HuH-7.5 (cell line): ENCODE data around the gene ARPIN.
"Not testable (repeated sequence)": the region's sequence is repeated elsewhere in the genome, so short reads cannot be mapped to it uniquely, and the experiment has no call there.

Experiments
- DNase-seq: peaks from one replicate; pipeline ENCODE4 v3.0.0; 2011; ENCODE audit warnings: low spot score

The ARPIN gene

GRCh38 chr15:89877083-89877425 is 35.7 kb downstream of the ARPIN start:
- no peak for DNase-seq

GRCh38 chr15:89876396-89877082 is 36.2 kb downstream of the ARPIN start:
- DNase-seq: no peak

GRCh38 chr15:89875741-89876140 is 37.0 kb downstream of the ARPIN start:
- DNase-seq: no peak

- DNase-seq: peak; percentile 86
Measured at GRCh38 chr15:89874926-89875564, 37.7 kb downstream of the ARPIN start.

GRCh38 chr15:89870688-89871288 is 42.0 kb downstream of the ARPIN start:
- no peak for DNase-seq

- DNase-seq: no peak
Measured at GRCh38 chr15:89870006-89870405, 42.7 kb downstream of the ARPIN start.

- not testable (repeated sequence) for DNase-seq
Measured at GRCh38 chr15:89869490-89869889, 43.3 kb downstream of the ARPIN start.

- DNase-seq: no peak
Measured at GRCh38 chr15:89864958-89865739, 47.6 kb downstream of the ARPIN start.

GRCh38 chr15:89863918-89864317 is 48.8 kb downstream of the ARPIN start:
- no peak for DNase-seq

- no peak for DNase-seq
Measured at GRCh38 chr15:89860891-89861290, 51.9 kb downstream of the ARPIN start.

- DNase-seq: no peak
Measured at GRCh38 chr15:89860431-89860830, 52.3 kb downstream of the ARPIN start.

- peak; percentile 51 for DNase-seq
Measured at GRCh38 chr15:89858661-89859458, 53.9 kb downstream of the ARPIN start.

GRCh38 chr15:89857673-89858072 is 55.1 kb downstream of the ARPIN start:
- DNase-seq: peak; percentile 36

- DNase-seq: no peak
Measured at GRCh38 chr15:89855948-89856347, 56.8 kb downstream of the ARPIN start.

- not testable (repeated sequence) for DNase-seq
Measured at GRCh38 chr15:89854863-89855262, 57.9 kb downstream of the ARPIN start.

GRCh38 chr15:89852342-89852995 is 60.3 kb downstream of the ARPIN start:
- DNase-seq: no peak

GRCh38 chr15:89851673-89852341 is 60.9 kb downstream of the ARPIN start:
- DNase-seq: no peak

- DNase-seq: no peak
Measured at GRCh38 chr15:89848970-89849292, 63.8 kb downstream of the ARPIN start.

GRCh38 chr15:89847101-89847500 is 65.7 kb downstream of the ARPIN start:
- DNase-seq: no peak

GRCh38 chr15:89845305-89845893 is 67.4 kb downstream of the ARPIN start:
- no peak for DNase-seq
